SK-N-SH (cell line): ENCODE results near the gene YTHDC2. TPM values are rescaled to one million over a fixed set of nuclear protein-coding genes. Genes with fewer than 3 reads are reported as not detected.

Experiments
- CTCF ChIA-PET: fragments of 300-600, 350-600 bp; formaldehyde crosslinking; extraction: SDS; loops from one replicate; lab custom pipeline; 2021; lab: Yijun Ruan, JAX
- POLR2A ChIA-PET: fragments of 350-600 bp; sonication (Branson Sonifier 250); formaldehyde crosslinking; extraction: SDS; loops from one replicate; lab custom pipeline; 2020; ENCODE audit warnings: antibody characterized with exemption, inconsistent platforms; lab: Yijun Ruan, JAX
- DNase-seq: peaks from one replicate; pipeline ENCODE4 v3.0.0; 2012
- H2AFZ ChIP-seq: fragments of 200-600 bp; sonication (generic); 2 replicates; pipeline ENCODE4 v1.8.1; 2016; ENCODE audit warnings: antibody characterized with exemption, mild to moderate bottlenecking, low read depth
- H3F3A ChIP-seq: fragments of 200-600 bp; sonication (generic); replicated peaks from 2 replicates; pipeline ENCODE3; 2016; ENCODE audit warnings: antibody characterized with exemption, mild to moderate bottlenecking; ENCODE audit not compliant: insufficient read depth
- H3K27ac ChIP-seq, 2 experiments: fragments of 200-500 bp in 1 of 2; fragments of 200-600 bp in 1 of 2; sonication (Bioruptor generic) in 1 of 2; sonication (generic), shearing (Covaris generic) in 1 of 2; 2 replicates each; pipeline versions ENCODE4 v1.5.1 to v1.6.1; 2014 to 2016; ENCODE audit warnings: low read depth in 2 of 2, inconsistent platforms in 1 of 2, low read length in 1 of 2, mild to moderate bottlenecking in 1 of 2, mixed read lengths in 1 of 2
- H3K27me3 ChIP-seq: fragments of 200-600 bp; sonication (generic), shearing (Covaris generic); 2 replicates; pipeline ENCODE4 v1.6.1; 2016; ENCODE audit warnings: mixed run types; ENCODE audit not compliant: insufficient read depth
- H3K36me3 ChIP-seq, 2 experiments: fragments of 200-500 bp in 1 of 2; fragments of 200-600 bp in 1 of 2; sonication (Bioruptor generic) in 1 of 2; sonication (generic) in 1 of 2; replicated peaks in 1 of 2; 2 replicates each; pipeline versions ENCODE3 to v1.5.1; 2014 to 2016; ENCODE audit warnings: low read length in 1 of 2, mild to moderate bottlenecking in 1 of 2; ENCODE audit not compliant: insufficient read depth in 2 of 2, control insufficient read depth in 1 of 2
- H3K4me1 ChIP-seq, 2 experiments: fragments of 200-500 bp in 1 of 2; fragments of 200-600 bp in 1 of 2; sonication (Bioruptor generic) in 1 of 2; sonication (generic), shearing (Covaris generic) in 1 of 2; 2 replicates each; pipeline versions ENCODE4 v1.5.1 to v1.6.1; 2014 to 2016; ENCODE audit warnings: low read depth in 1 of 2, low read length in 1 of 2, mixed run types in 1 of 2; ENCODE audit not compliant: insufficient read depth in 2 of 2, control insufficient read depth in 1 of 2
- H3K4me2 ChIP-seq: fragments of 200-600 bp; sonication (generic), shearing (Covaris generic); 2 replicates; pipeline ENCODE4 v1.6.1; 2017; ENCODE audit warnings: mixed run types
- H3K4me3 ChIP-seq, 2 experiments: fragments of 200-500 bp in 1 of 2; fragments of 200-600 bp in 1 of 2; sonication (Bioruptor generic) in 1 of 2; sonication (generic), shearing (Covaris generic) in 1 of 2; 2 replicates each; pipeline versions ENCODE4 v1.5.1 to v1.8.1; 2014 to 2016; ENCODE audit warnings: low read depth in 2 of 2, inconsistent platforms in 1 of 2, low read length in 1 of 2, mild to moderate bottlenecking in 1 of 2, mixed read lengths in 1 of 2, moderate library complexity in 1 of 2
- H3K79me2 ChIP-seq: fragments of 200-600 bp; sonication (generic); 2 replicates; pipeline ENCODE4 v1.8.1; 2017; ENCODE audit warnings: mild to moderate bottlenecking; ENCODE audit not compliant: insufficient read depth
- H3K9ac ChIP-seq: fragments of 200-600 bp; sonication (generic); 2 replicates; pipeline ENCODE4 v1.6.1; 2017; ENCODE audit warnings: mixed run types
- H3K9me2 ChIP-seq: fragments of 200-600 bp; sonication (generic); 2 replicates; pipeline ENCODE4 v1.6.1; 2017; ENCODE audit warnings: mixed run types
- H3K9me3 ChIP-seq: fragments of 200-600 bp; sonication (generic); 2 replicates; pipeline ENCODE4 v1.6.1; 2017; ENCODE audit warnings: mixed run types, mild to moderate bottlenecking, moderate library complexity
- H4K20me1 ChIP-seq: fragments of 200-600 bp; sonication (generic); 2 replicates; pipeline ENCODE4 v1.6.1; 2017; ENCODE audit warnings: mild to moderate bottlenecking, mixed run types; ENCODE audit not compliant: insufficient read depth
- EZH2phosphoT487 ChIP-seq: fragments of 200-600 bp; sonication (generic); IDR thresholded peaks from 2 replicates; pipeline ENCODE4 v1.6.1; 2017; ENCODE audit warnings: low read depth, mixed run types, mild to moderate bottlenecking, antibody characterized with exemption, moderate library complexity, borderline replicate concordance
- FOXJ3 ChIP-seq: sonication (generic); formaldehyde crosslinking; IDR thresholded peaks from 2 replicates; pipeline ENCODE4 v1.5.1; 2020; ENCODE audit warnings: mild to moderate bottlenecking, missing genetic modification reagents
- JUND ChIP-seq: IDR thresholded peaks from 2 replicates; pipeline ENCODE4 v1.4.0; 2012
- NRF1 ChIP-seq: IDR thresholded peaks from 2 replicates; pipeline ENCODE4 v1.6.1; 2012; ENCODE audit warnings: low read depth, mild to moderate bottlenecking, low read length
- POLR2AphosphoS5 ChIP-seq: IDR thresholded peaks from 2 replicates; pipeline ENCODE4 v1.6.1; 2012; ENCODE audit warnings: low read depth, low read length
- RCOR1 ChIP-seq: fragments of 150-350 bp; IDR thresholded peaks from 2 replicates; pipeline ENCODE4 v1.6.1; 2017; ENCODE audit warnings: antibody characterized with exemption, low read length
- RXRA ChIP-seq: IDR thresholded peaks from 2 replicates; pipeline ENCODE4 v1.4.0; 2012; ENCODE audit warnings: low read depth, mild to moderate bottlenecking, borderline replicate concordance
- SIN3A ChIP-seq: IDR thresholded peaks from 2 replicates; pipeline ENCODE4 v1.6.1; 2012; ENCODE audit warnings: low read depth, mild to moderate bottlenecking, low read length, moderate library complexity, borderline replicate concordance
- TCF12 ChIP-seq: IDR thresholded peaks from 2 replicates; pipeline ENCODE4 v1.4.0; 2012
- WGBS: methylation state at CpG from one replicate; pipeline ENCODE4 v1.1.6; 2017; ENCODE audit warnings: low lambda C conversion rate; 5-methylcytosine and 5-hydroxymethylcytosine counted together
- polyA plus RNA-seq, 3 experiments: library from polyadenylated mRNA; depleted of rRNA; stranded (reverse); fragments of >200 nt; gene quantifications; 2 replicates each; pipeline ENCODE4 v1.2.3, GENCODE V29; 2012
- TF ChIP-seq, protein P1 (sequence below): IDR thresholded peaks from 2 replicates; pipeline ENCODE4; 2012
- TF ChIP-seq, protein P2 (sequence below): fragments of 150-350 bp; IDR thresholded peaks from 2 replicates; pipeline ENCODE4 v1.6.1; 2017; ENCODE audit warnings: antibody characterized with exemption, low read length, low read depth, borderline replicate concordance
- TF ChIP-seq, protein P3 (sequence below): IDR thresholded peaks from 2 replicates; pipeline ENCODE4 v1.4.0; 2012; ENCODE audit warnings: low read depth, borderline replicate concordance
- TF ChIP-seq, protein P4 (sequence below): IDR thresholded peaks from 2 replicates; pipeline ENCODE4 v1.4.0; 2012; ENCODE audit warnings: low read depth, borderline replicate concordance
- TF ChIP-seq, protein P5 (sequence below): IDR thresholded peaks from 2 replicates; pipeline ENCODE4 v1.6.1; 2012; ENCODE audit warnings: mild to moderate bottlenecking, low read depth, low read length, moderate library complexity

YTHDC2 gene
- polyA plus RNA-seq, 1 of the 3 experiments (the other 2 are of a cell fraction) = 3.5 TPM

DNA sequence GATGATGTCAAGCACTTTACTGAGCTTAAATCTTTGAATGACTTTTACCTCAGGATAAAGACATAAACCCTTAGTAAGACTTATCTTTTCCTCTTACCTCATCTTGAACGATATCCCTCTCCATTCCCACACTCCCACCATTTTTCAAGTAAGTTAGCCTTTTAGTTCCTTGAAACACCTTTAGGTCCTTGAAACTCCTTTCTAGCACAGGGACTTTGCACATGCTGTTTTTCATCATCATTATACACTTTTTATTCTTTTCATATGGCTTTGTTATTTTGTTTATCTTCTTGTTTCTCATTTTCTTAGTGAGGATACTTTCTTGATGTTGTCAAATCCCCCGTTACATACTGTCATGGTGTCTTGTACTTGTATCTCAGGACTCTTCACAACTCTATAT, 24.8 kb downstream of the YTHDC2 start:
- no peak for TF ChIP-seq TCF12
- no peak for TF ChIP-seq RCOR1
- TF ChIP-seq, protein P1, sequence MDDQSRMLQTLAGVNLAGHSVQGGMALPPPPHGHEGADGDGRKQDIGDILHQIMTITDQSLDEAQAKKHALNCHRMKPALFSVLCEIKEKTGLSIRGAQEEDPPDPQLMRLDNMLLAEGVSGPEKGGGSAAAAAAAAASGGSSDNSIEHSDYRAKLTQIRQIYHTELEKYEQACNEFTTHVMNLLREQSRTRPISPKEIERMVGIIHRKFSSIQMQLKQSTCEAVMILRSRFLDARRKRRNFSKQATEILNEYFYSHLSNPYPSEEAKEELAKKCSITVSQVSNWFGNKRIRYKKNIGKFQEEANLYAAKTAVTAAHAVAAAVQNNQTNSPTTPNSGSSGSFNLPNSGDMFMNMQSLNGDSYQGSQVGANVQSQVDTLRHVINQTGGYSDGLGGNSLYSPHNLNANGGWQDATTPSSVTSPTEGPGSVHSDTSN = no peak
- TF ChIP-seq, protein P2, sequence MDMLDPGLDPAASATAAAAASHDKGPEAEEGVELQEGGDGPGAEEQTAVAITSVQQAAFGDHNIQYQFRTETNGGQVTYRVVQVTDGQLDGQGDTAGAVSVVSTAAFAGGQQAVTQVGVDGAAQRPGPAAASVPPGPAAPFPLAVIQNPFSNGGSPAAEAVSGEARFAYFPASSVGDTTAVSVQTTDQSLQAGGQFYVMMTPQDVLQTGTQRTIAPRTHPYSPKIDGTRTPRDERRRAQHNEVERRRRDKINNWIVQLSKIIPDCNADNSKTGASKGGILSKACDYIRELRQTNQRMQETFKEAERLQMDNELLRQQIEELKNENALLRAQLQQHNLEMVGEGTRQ = no peak
- TF ChIP-seq, protein P3, sequence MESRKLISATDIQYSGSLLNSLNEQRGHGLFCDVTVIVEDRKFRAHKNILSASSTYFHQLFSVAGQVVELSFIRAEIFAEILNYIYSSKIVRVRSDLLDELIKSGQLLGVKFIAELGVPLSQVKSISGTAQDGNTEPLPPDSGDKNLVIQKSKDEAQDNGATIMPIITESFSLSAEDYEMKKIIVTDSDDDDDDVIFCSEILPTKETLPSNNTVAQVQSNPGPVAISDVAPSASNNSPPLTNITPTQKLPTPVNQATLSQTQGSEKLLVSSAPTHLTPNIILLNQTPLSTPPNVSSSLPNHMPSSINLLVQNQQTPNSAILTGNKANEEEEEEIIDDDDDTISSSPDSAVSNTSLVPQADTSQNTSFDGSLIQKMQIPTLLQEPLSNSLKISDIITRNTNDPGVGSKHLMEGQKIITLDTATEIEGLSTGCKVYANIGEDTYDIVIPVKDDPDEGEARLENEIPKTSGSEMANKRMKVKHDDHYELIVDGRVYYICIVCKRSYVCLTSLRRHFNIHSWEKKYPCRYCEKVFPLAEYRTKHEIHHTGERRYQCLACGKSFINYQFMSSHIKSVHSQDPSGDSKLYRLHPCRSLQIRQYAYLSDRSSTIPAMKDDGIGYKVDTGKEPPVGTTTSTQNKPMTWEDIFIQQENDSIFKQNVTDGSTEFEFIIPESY = no peak
- TF ChIP-seq RXRA = no peak
- TF ChIP-seq EZH2phosphoT487 = no peak
- TF ChIP-seq POLR2AphosphoS5 = no peak
- no peak for TF ChIP-seq FOXJ3 (CRISPR knock-in tag)
- TF ChIP-seq, protein P4, sequence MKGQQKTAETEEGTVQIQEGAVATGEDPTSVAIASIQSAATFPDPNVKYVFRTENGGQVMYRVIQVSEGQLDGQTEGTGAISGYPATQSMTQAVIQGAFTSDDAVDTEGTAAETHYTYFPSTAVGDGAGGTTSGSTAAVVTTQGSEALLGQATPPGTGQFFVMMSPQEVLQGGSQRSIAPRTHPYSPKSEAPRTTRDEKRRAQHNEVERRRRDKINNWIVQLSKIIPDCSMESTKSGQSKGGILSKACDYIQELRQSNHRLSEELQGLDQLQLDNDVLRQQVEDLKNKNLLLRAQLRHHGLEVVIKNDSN = no peak
- TF ChIP-seq NRF1 = no peak
- TF ChIP-seq SIN3A = no peak
- TF ChIP-seq, protein P5, sequence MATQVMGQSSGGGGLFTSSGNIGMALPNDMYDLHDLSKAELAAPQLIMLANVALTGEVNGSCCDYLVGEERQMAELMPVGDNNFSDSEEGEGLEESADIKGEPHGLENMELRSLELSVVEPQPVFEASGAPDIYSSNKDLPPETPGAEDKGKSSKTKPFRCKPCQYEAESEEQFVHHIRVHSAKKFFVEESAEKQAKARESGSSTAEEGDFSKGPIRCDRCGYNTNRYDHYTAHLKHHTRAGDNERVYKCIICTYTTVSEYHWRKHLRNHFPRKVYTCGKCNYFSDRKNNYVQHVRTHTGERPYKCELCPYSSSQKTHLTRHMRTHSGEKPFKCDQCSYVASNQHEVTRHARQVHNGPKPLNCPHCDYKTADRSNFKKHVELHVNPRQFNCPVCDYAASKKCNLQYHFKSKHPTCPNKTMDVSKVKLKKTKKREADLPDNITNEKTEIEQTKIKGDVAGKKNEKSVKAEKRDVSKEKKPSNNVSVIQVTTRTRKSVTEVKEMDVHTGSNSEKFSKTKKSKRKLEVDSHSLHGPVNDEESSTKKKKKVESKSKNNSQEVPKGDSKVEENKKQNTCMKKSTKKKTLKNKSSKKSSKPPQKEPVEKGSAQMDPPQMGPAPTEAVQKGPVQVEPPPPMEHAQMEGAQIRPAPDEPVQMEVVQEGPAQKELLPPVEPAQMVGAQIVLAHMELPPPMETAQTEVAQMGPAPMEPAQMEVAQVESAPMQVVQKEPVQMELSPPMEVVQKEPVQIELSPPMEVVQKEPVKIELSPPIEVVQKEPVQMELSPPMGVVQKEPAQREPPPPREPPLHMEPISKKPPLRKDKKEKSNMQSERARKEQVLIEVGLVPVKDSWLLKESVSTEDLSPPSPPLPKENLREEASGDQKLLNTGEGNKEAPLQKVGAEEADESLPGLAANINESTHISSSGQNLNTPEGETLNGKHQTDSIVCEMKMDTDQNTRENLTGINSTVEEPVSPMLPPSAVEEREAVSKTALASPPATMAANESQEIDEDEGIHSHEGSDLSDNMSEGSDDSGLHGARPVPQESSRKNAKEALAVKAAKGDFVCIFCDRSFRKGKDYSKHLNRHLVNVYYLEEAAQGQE = no peak
- no peak for TF ChIP-seq JUND
- WGBS = 96% methylated on average over 2 of the region's 2 CpGs

More for the DNA sequence above, 24.8 kb downstream of the YTHDC2 start:
- Histone ChIP-seq H3K36me3 (peaks cover 63 to 64% of the 10 kb centered on the region in 2 experiments), H3F3A (no peaks in the 10 kb centered on the region), H3K27me3 (no peaks in the 10 kb centered on the region), H3K4me3 (no peak overlapping the region), H4K20me1 (no peaks in the 10 kb centered on the region), H2AFZ (no peak overlapping the region), H3K4me1 (no peaks in the 10 kb centered on the region), H3K9me3 (no peaks in the 10 kb centered on the region), H3K27ac (no peak overlapping the region), H3K9ac (no peak overlapping the region), H3K4me2 (no peak overlapping the region), H3K79me2 (no peaks in the 10 kb centered on the region), H3K9me2 (no peaks in the 10 kb centered on the region)
- ChIA-PET CTCF (interaction anchor here (0.7 to 0.9 kb wide), 2 partner anchors 11 to 12 kb away, joined by 3 read pairs; no protein-coding TSS in a partner anchor), POLR2A (no interaction called here)
- DNase-seq = no peak
